ENCODE data around the gene FRMD5.

The FRMD5 gene

GRCh38 chr15:43942194-43942593 lies 252.9 kb downstream of the FRMD5 start:
- Histone ChIP-seq H3K27me3 (replicated peaks; ENCODE audit: control insufficient read depth, insufficient read depth, low read length) (no peaks in the 10 kb centered on the region), H3K4me1 (ENCODE audit: control insufficient read depth, insufficient read depth, low read length) (peaks cover 13% of the 10 kb centered on the region), H3K4me3 (ENCODE audit: low read length) (no peak overlapping the region), H3K9ac (ENCODE audit: low read length) (no peak overlapping the region), H3K36me3 (ENCODE audit: control insufficient read depth, insufficient read depth, low read length, severe bottlenecking) (no peaks in the 10 kb centered on the region), H3K9me3 (ENCODE audit: control insufficient read depth, low read length) (no peaks in the 10 kb centered on the region)
- DNase-seq (ENCODE audit: low read depth) = no peak

GRCh38 chr15:43941555-43941954 lies 253.5 kb downstream of the FRMD5 start:
- no peak overlapping the region for H3K4me3 ChIP-seq (ENCODE audit: low read length)
- H3K36me3 ChIP-seq (ENCODE audit: control insufficient read depth, insufficient read depth, low read length, severe bottlenecking) = no peaks in the 10 kb centered on the region
- peaks cover 13% of the 10 kb centered on the region for H3K4me1 ChIP-seq (ENCODE audit: control insufficient read depth, insufficient read depth, low read length)
- no peak overlapping the region for H3K9ac ChIP-seq (ENCODE audit: low read length)
- no peaks in the 10 kb centered on the region for H3K9me3 ChIP-seq (ENCODE audit: control insufficient read depth, low read length)
- H3K27me3 ChIP-seq (replicated peaks; ENCODE audit: control insufficient read depth, insufficient read depth, low read length) = no peaks in the 10 kb centered on the region
- peak; percentile 4 for DNase-seq (ENCODE audit: low read depth)

GRCh38 chr15:43941071-43941470 lies 254.0 kb downstream of the FRMD5 start:
- H3K36me3 ChIP-seq (ENCODE audit: control insufficient read depth, insufficient read depth, low read length, severe bottlenecking) = no peaks in the 10 kb centered on the region
- peaks cover 13% of the 10 kb centered on the region for H3K4me1 ChIP-seq (ENCODE audit: control insufficient read depth, insufficient read depth, low read length)
- H3K9ac ChIP-seq (ENCODE audit: low read length) = no peak overlapping the region
- no peaks in the 10 kb centered on the region for H3K27me3 ChIP-seq (replicated peaks; ENCODE audit: control insufficient read depth, insufficient read depth, low read length)
- no peak for DNase-seq (ENCODE audit: low read depth)
- no peak overlapping the region for H3K4me3 ChIP-seq (ENCODE audit: low read length)
- H3K9me3 ChIP-seq (ENCODE audit: control insufficient read depth, low read length) = no peaks in the 10 kb centered on the region

GRCh38 chr15:43939070-43939469 lies 256.0 kb downstream of the FRMD5 start:
- Histone ChIP-seq H3K4me1 (ENCODE audit: control insufficient read depth, insufficient read depth, low read length) (peaks cover 10% of the 10 kb centered on the region), H3K27me3 (replicated peaks; ENCODE audit: control insufficient read depth, insufficient read depth, low read length) (no peaks in the 10 kb centered on the region), H3K9me3 (ENCODE audit: control insufficient read depth, low read length) (no peaks in the 10 kb centered on the region), H3K9ac (ENCODE audit: low read length) (no peak overlapping the region), H3K4me3 (ENCODE audit: low read length) (no peak overlapping the region), H3K36me3 (ENCODE audit: control insufficient read depth, insufficient read depth, low read length, severe bottlenecking) (no peaks in the 10 kb centered on the region)
- peak; percentile 36 for DNase-seq (ENCODE audit: low read depth)

- no peak overlapping the region for H3K4me3 ChIP-seq (ENCODE audit: low read length)
- H3K27me3 ChIP-seq (replicated peaks; ENCODE audit: control insufficient read depth, insufficient read depth, low read length) = no peaks in the 10 kb centered on the region
- H3K9ac ChIP-seq (ENCODE audit: low read length) = no peak overlapping the region
- no peaks in the 10 kb centered on the region for H3K36me3 ChIP-seq (ENCODE audit: control insufficient read depth, insufficient read depth, low read length, severe bottlenecking)
- H3K9me3 ChIP-seq (ENCODE audit: control insufficient read depth, low read length) = no peaks in the 10 kb centered on the region
- H3K4me1 ChIP-seq (ENCODE audit: control insufficient read depth, insufficient read depth, low read length) = peaks cover 38% of the 10 kb centered on the region
- no peak for DNase-seq (ENCODE audit: low read depth)
Observed at GRCh38 chr15:43934480-43934879, 260.6 kb downstream of the FRMD5 start.

- Histone ChIP-seq H3K9me3 (ENCODE audit: control insufficient read depth, low read length) (no peaks in the 10 kb centered on the region), H3K4me3 (ENCODE audit: low read length) (no peak overlapping the region)
- DNase-seq (ENCODE audit: low read depth) = no peak
Observed at GRCh38 chr15:43932907-43933306, 262.2 kb downstream of the FRMD5 start.

GRCh38 chr15:43931790-43932435 lies 263.2 kb downstream of the FRMD5 start:
- Histone ChIP-seq H3K27me3 (replicated peaks; ENCODE audit: control insufficient read depth, insufficient read depth, low read length) (no peaks in the 10 kb centered on the region), H3K4me3 (ENCODE audit: low read length) (no peak overlapping the region), H3K36me3 (ENCODE audit: control insufficient read depth, insufficient read depth, low read length, severe bottlenecking) (no peaks in the 10 kb centered on the region), H3K9ac (ENCODE audit: low read length) (no peak overlapping the region), H3K9me3 (ENCODE audit: control insufficient read depth, low read length) (no peaks in the 10 kb centered on the region), H3K4me1 (ENCODE audit: control insufficient read depth, insufficient read depth, low read length) (peaks cover 38% of the 10 kb centered on the region)
- no peak for DNase-seq (ENCODE audit: low read depth)

More at GRCh38 chr15:43932907-43933306, 262.2 kb downstream of the FRMD5 start:
- H3K36me3 ChIP-seq (ENCODE audit: control insufficient read depth, insufficient read depth, low read length, severe bottlenecking) = no peaks in the 10 kb centered on the region
- H3K9ac ChIP-seq (ENCODE audit: low read length) = no peak overlapping the region
- no peaks in the 10 kb centered on the region for H3K27me3 ChIP-seq (replicated peaks; ENCODE audit: control insufficient read depth, insufficient read depth, low read length)
- peaks cover 38% of the 10 kb centered on the region for H3K4me1 ChIP-seq (ENCODE audit: control insufficient read depth, insufficient read depth, low read length)

GRCh38 chr15:43931119-43931518 lies 264.0 kb downstream of the FRMD5 start:
- H3K9ac ChIP-seq (ENCODE audit: low read length) = no peak overlapping the region
- peaks cover 38% of the 10 kb centered on the region for H3K4me1 ChIP-seq (ENCODE audit: control insufficient read depth, insufficient read depth, low read length)
- H3K27me3 ChIP-seq (replicated peaks; ENCODE audit: control insufficient read depth, insufficient read depth, low read length) = no peaks in the 10 kb centered on the region
- DNase-seq (ENCODE audit: low read depth) = no peak
- no peaks in the 10 kb centered on the region for H3K9me3 ChIP-seq (ENCODE audit: control insufficient read depth, low read length)
- H3K4me3 ChIP-seq (ENCODE audit: low read length) = no peak overlapping the region
- H3K36me3 ChIP-seq (ENCODE audit: control insufficient read depth, insufficient read depth, low read length, severe bottlenecking) = no peaks in the 10 kb centered on the region

GRCh38 chr15:43930556-43930955 lies 264.5 kb downstream of the FRMD5 start:
- Histone ChIP-seq H3K9me3 (ENCODE audit: control insufficient read depth, low read length) (no peaks in the 10 kb centered on the region), H3K27me3 (replicated peaks; ENCODE audit: control insufficient read depth, insufficient read depth, low read length) (no peaks in the 10 kb centered on the region), H3K4me1 (ENCODE audit: control insufficient read depth, insufficient read depth, low read length) (peaks cover 38% of the 10 kb centered on the region), H3K9ac (ENCODE audit: low read length) (no peak overlapping the region), H3K36me3 (ENCODE audit: control insufficient read depth, insufficient read depth, low read length, severe bottlenecking) (no peaks in the 10 kb centered on the region), H3K4me3 (ENCODE audit: low read length) (no peak overlapping the region)
- DNase-seq (ENCODE audit: low read depth) = no peak

GRCh38 chr15:43930079-43930478 lies 265.0 kb downstream of the FRMD5 start:
- no peak overlapping the region for H3K9ac ChIP-seq (ENCODE audit: low read length)
- peaks cover 38% of the 10 kb centered on the region for H3K4me1 ChIP-seq (ENCODE audit: control insufficient read depth, insufficient read depth, low read length)

GRCh38 chr15:43928152-43928551 lies 266.9 kb downstream of the FRMD5 start:
- Histone ChIP-seq H3K4me1 (ENCODE audit: control insufficient read depth, insufficient read depth, low read length) (peaks cover 34% of the 10 kb centered on the region), H3K27me3 (replicated peaks; ENCODE audit: control insufficient read depth, insufficient read depth, low read length) (no peaks in the 10 kb centered on the region), H3K36me3 (ENCODE audit: control insufficient read depth, insufficient read depth, low read length, severe bottlenecking) (no peaks in the 10 kb centered on the region), H3K4me3 (ENCODE audit: low read length) (no peak overlapping the region), H3K9ac (ENCODE audit: low read length) (no peak overlapping the region), H3K9me3 (ENCODE audit: control insufficient read depth, low read length) (no peaks in the 10 kb centered on the region)
- no peak for DNase-seq (ENCODE audit: low read depth)

More at GRCh38 chr15:43930079-43930478, 265.0 kb downstream of the FRMD5 start:
- Histone ChIP-seq H3K4me3 (ENCODE audit: low read length) (no peak overlapping the region), H3K27me3 (replicated peaks; ENCODE audit: control insufficient read depth, insufficient read depth, low read length) (no peaks in the 10 kb centered on the region), H3K36me3 (ENCODE audit: control insufficient read depth, insufficient read depth, low read length, severe bottlenecking) (no peaks in the 10 kb centered on the region), H3K9me3 (ENCODE audit: control insufficient read depth, low read length) (no peaks in the 10 kb centered on the region)
- DNase-seq (ENCODE audit: low read depth) = no peak

GRCh38 chr15:43927203-43927602 lies 267.9 kb downstream of the FRMD5 start:
- DNase-seq (ENCODE audit: low read depth) = no peak
- peaks cover 24% of the 10 kb centered on the region for H3K4me1 ChIP-seq (ENCODE audit: control insufficient read depth, insufficient read depth, low read length)
- no peak overlapping the region for H3K4me3 ChIP-seq (ENCODE audit: low read length)
- H3K9me3 ChIP-seq (ENCODE audit: control insufficient read depth, low read length) = no peaks in the 10 kb centered on the region
- H3K9ac ChIP-seq (ENCODE audit: low read length) = no peak overlapping the region
- H3K27me3 ChIP-seq (replicated peaks; ENCODE audit: control insufficient read depth, insufficient read depth, low read length) = no peaks in the 10 kb centered on the region
- no peaks in the 10 kb centered on the region for H3K36me3 ChIP-seq (ENCODE audit: control insufficient read depth, insufficient read depth, low read length, severe bottlenecking)

Data from adipocyte (in vitro differentiated cells).